GM18519 (cell line): ENCODE data around the gene PGLYRP4.

ENCODE experiments used
- ATAC-seq: cut with Tn5 transposase; IDR thresholded peaks from one replicate; pipeline ENCODE4 v1.9.1; 2021; ENCODE audit warnings: mild to moderate bottlenecking, moderate library complexity; ENCODE audit not compliant: unreplicated experiment, low FRiP score

The PGLYRP4 gene

GRCh38 chr1:153293851-153294250 is 54.8 kb downstream of the PGLYRP4 start:
- no peak for ATAC-seq

- no peak for ATAC-seq
Measured at GRCh38 chr1:153293480-153293775, 55.2 kb downstream of the PGLYRP4 start.

- no peak for ATAC-seq
Measured at GRCh38 chr1:153292740-153293479, 55.7 kb downstream of the PGLYRP4 start.

GRCh38 chr1:153292185-153292584 is 56.5 kb downstream of the PGLYRP4 start:
- no peak for ATAC-seq

GRCh38 chr1:153291514-153291913 is 57.1 kb downstream of the PGLYRP4 start:
- ATAC-seq: no peak

GRCh38 chr1:153288634-153289275 is 59.9 kb downstream of the PGLYRP4 start:
- no peak for ATAC-seq
